ENCODE measurements around the gene CARD6.
"Not testable (repeated sequence)": the region's sequence is repeated elsewhere in the genome, so short reads cannot be mapped to it uniquely, and the experiment has no call there.

The CARD6 gene

DNA sequence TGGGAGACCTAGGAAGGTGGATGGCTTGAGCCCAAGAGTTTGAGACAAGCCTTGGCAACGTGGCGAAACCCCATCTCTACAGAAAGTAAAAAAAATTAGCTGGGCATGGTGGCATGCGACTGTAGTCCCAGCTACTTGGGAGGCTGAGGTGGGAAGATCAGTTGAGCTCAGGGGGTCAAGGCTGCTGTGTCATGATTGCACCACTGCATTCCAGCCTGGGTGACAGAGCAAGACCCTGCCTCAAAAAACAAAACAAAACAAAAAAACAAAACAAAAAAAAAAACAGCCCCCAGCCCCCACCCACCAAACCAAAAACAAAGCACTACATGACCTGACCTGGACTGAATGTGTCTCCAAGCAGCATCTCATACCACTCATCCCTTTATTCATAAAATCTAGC lies 34.8 kb downstream of the CARD6 start:
- DNase-seq, result no peak

DNA sequence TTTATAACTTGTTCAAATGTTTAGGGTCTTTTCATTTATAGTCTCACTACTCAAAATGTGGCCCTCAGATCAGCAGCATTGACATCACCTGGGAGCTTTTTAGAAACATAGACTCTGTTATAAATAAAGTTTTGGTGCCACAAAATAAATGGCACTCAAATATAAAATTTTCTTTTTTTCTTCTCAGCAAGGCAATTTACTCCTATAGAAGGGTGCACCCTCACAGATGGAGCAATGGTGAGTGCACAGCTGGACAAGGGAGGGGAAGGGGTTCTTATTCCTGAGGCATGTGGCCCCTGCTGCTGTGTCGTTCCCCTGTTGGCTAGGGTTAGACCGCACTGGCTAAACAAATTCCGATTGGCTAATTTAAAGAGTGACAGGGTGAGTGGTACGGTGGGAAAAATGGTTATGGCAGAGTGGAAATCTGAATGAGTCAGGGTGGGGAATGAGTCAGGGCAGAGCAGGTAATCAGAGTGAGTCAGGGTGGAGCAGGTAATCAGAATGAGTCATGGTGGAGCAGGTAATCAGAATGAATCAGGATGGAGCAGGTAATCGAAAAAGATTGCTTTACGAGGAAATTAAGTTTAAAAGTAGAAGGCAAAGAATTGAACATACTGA lies 36.3 kb downstream of the CARD6 start:
- no peak for DNase-seq

DNA sequence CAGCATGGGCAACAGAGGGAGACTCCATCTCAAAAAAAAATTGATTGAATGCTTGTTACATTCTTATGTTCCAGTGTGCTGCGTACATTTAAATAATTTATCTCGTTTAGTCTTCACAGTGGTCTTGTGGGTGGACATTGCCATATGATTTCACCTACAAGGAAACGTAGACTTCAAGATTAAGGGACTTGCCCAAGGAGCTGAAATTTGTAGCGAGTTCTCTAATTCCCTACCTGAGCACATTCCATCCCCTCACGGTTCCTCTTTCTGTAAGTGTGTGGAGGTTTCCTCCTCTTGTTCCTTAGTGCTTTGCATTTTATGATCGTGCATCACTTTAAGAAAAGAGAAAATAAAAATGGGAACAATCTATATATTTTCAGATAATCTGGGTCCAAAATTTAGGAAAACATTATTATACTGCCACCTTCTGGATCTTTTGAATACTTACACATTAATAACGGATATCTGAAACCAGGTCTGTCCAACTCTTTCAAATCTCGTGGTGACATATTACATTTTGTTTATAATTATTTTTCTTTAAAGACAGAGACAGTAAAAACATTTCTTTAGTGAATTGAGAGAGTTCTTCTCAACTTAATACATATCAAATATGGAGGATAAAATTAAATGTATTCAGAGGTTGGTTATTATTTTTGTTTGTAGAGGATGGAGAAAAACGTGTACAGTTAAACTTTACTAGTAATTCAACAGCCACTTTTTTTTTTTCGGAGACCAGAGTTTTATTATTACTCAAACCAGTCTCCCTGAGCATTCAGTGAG lies 38.2 kb downstream of the CARD6 start:
- no peak for DNase-seq

GRCh38 chr5:40882291-40882690 lies 41.1 kb downstream of the CARD6 start:
- DNase-seq, result no peak

GRCh38 chr5:40883051-40883450 lies 41.9 kb downstream of the CARD6 start:
- DNase-seq, result not testable (repeated sequence)

GRCh38 chr5:40895440-40896425 lies 54.6 kb downstream of the CARD6 start:
- not testable (repeated sequence) for DNase-seq

DNA sequence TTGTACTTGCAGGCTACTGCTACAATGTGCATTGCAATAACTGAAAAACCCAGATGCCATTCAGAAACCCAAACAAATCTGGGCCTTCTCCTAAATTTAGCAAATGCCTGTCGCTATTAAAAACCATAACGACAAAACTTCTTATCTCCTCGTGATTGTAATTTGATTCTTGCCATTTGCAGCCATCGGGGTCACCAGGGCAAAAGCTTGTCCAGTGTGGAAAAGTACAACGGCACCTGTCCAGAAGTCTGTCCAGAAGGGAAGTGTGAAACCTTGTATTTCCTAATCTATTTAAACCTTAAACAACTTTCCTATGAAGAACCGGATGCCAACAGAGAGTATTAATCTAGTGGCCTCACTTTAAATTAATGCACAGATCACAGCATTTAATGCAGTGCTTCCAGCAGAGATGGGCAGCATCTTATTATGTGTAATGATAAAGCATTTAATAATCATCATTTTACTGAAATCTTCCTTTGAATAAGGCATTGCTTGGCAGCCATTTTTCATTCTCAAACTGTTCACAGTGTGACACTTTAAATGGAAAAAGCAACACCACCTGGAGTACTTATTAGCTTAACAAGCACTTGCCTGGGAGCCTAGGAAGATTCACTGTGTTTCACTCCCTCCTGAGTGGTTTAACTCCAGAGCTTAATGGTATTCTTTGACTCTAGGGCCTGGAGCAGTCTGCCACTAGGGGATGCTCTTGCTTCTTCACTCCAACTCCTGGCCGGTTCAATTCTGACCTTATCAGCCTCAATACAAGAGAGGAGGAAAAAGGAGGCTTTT lies 63.2 kb downstream of the CARD6 start:
- DNase-seq, result no peak

GRCh38 chr5:40904994-40905306 lies 63.8 kb downstream of the CARD6 start:
- no peak for DNase-seq

DNA sequence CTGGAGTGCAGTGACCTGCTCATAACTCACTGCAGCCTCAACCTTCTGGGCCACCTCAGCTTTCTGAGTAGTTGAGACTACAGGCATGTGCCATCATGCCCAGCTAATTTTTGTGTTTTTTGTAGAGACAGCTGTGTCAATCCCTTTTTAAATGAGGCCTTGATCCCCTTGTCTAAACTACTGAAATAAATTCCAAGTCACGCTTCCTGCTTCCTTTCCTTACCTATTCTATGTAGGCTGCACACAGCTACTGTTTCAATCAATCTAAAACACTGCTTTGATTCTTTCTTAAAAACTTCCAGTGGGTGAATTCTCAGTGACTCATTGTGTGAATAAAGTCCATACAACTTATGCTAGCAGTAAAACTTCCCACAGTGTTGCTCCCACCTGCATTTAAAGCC lies 65.2 kb downstream of the CARD6 start:
- no peak for DNase-seq

- no peak for DNase-seq
Measured at GRCh38 chr5:40909264-40909663, 68.1 kb downstream of the CARD6 start, which contains the start of gene C7. Gene C7, plus strand, starts transcription at chr5:40909497. Its CDS starts 114 bp downstream, at chr5:40909611.

DNA sequence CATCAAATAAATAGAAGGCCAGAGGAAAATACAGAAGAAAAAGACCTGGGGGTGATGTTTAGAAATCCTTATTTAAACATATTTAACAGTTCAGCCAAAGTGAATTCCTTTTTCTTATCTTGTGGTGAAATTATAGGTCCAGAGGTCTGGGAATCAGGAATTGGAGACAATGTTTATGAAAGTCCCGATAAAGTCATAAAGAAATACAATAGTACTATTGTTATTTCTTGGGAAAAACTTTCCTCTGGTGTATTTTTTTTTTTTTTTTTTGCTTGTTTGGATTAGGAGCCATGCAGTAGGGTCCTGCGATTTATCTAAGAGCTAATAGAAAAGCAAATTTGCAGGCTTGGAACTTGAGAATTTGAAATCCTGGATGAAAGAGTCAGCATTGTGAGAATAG lies 68.6 kb downstream of the CARD6 start:
- DNase-seq, result no peak
